Mucosa of descending colon (tissue), 3 donors: ENCODE measurements around the gene FAM76A. TPM values are rescaled to one million over a fixed set of nuclear protein-coding genes. Genes with fewer than 3 reads are reported as not detected.

Source experiments
- ATAC-seq: fragments of 200-7000 bp; cut with Tn5 transposase; one replicate; pipeline ENCODE4 v1.9.1; 2020; ENCODE audit warnings: mild to moderate bottlenecking, moderate library complexity
- DNase-seq, 3 donors: peaks; one replicate each; pipeline ENCODE4 v3.0.0-alpha.2; 2020
- H3K36me3 ChIP-seq: fragments of 200-600 bp; one replicate; pipeline ENCODE4 v1.8.0; 2021; ENCODE audit warnings: low read depth, mild to moderate bottlenecking
- H3K4me1 ChIP-seq: fragments of 200-600 bp; one replicate; pipeline ENCODE4 v1.8.0; 2021; ENCODE audit warnings: low read depth, mild to moderate bottlenecking
- H3K4me3 ChIP-seq: fragments of 200-600 bp; one replicate; pipeline ENCODE4 v1.8.0; 2021; ENCODE audit warnings: mild to moderate bottlenecking
- H3K9me3 ChIP-seq: fragments of 200-600 bp; one replicate; pipeline ENCODE4 v1.8.0; 2021; ENCODE audit warnings: mild to moderate bottlenecking
- CTCF ChIP-seq: fragments of 200-600 bp; IDR thresholded peaks from one replicate; pipeline ENCODE4 v1.8.0; 2022; ENCODE audit warnings: antibody characterized with exemption, mild to moderate bottlenecking
- intact Hi-C, 2 donors: fragments of 100-400 bp; cut with DNase I in 1 of 2; cut with micrococcal nuclease in 1 of 2; formaldehyde crosslinking; loops; one replicate each; pipeline versions ENCODE4 v1.11.0 to v1.11.1; 2022; cut with DNase I, micrococcal nuclease
- total RNA-seq, 3 donors: library from RNA; stranded (reverse); fragmentation: NEBNext Ultra II Directional in 2 of 3; extraction: Animal tissue kit (Norgen Biotek cat#: 25700) in 2 of 3; gene quantifications; one replicate each; pipeline versions ENCODE4 v1.2.1 to v1.2.4, GENCODE V29; 2021 to 2023
- donor health status: DM: no; HTN: no; CAD: no; lungs with moderate emphysema.
- donor health status: DM: no; HTN: no; CAD: no.
- donor health status: DM: no; HTN: yes; CAD: no.

Gene FAM76A
- total RNA-seq, 3 donors from 2014 or later, result 10.6 to 17.5 (median 14.0) TPM

GRCh38 chr1:27716262-27716895 lies 9.4 kb upstream of the FAM76A start:
- intact Hi-C loops, result no loop called here
- no peak for TF ChIP-seq CTCF
- no peak for DNase-seq
- Histone ChIP-seq H3K4me1 (no peaks in the 10 kb centered on the region), H3K9me3 (peaks cover 10% of the 10 kb centered on the region), H3K36me3 (no peaks in the 10 kb centered on the region), H3K4me3 (no peak overlapping the region)
- ATAC-seq, result no peak

- TF ChIP-seq CTCF, result no peak
- Histone ChIP-seq H3K36me3 (no peaks in the 10 kb centered on the region), H3K4me3 (no peak overlapping the region), H3K4me1 (no peaks in the 10 kb centered on the region), H3K9me3 (peaks cover 10% of the 10 kb centered on the region)
- intact Hi-C loops, result no loop called here
- ATAC-seq (no peak), DNase-seq (no peak)
These were observed 6.2 kb upstream of the FAM76A start for GRCh38 chr1:27719286-27720251.

- Histone ChIP-seq H3K36me3 (peaks cover 6% of the 10 kb centered on the region), H3K9me3 (no peaks in the 10 kb centered on the region), H3K4me1 (peaks cover 11% of the 10 kb centered on the region), H3K4me3 (no peak overlapping the region)
- TF ChIP-seq CTCF, result no peak
- ATAC-seq (no peak), DNase-seq (peak; percentile 29 to 58 (median 46))
- intact Hi-C loops, result no loop called here
These were observed 794 bp upstream of the FAM76A start for GRCh38 chr1:27724961-27725373.

GRCh38 chr1:27726173-27727044 lies 648 bp downstream of the FAM76A start:
- DNase-seq, result peak in 2 of 3 donors; percentile 51 to 79
- H3K4me1 ChIP-seq, result peaks cover 11% of the 10 kb centered on the region
- no peak for TF ChIP-seq CTCF
- H3K36me3 ChIP-seq, result peaks cover 6% of the 10 kb centered on the region
- intact Hi-C loops, result no loop called here
- no peaks in the 10 kb centered on the region for H3K9me3 ChIP-seq
- ATAC-seq, result no peak
- H3K4me3 ChIP-seq, result peak overlapping the region; percentile 92

- no peak for DNase-seq
- no peak for TF ChIP-seq CTCF
These were observed 1.4 kb downstream of the FAM76A start for GRCh38 chr1:27727126-27727525.

More at GRCh38 chr1:27727126-27727525, 1.4 kb downstream of the FAM76A start:
- intact Hi-C loops, result no loop called here
- no peak overlapping the region for H3K4me3 ChIP-seq
- no peaks in the 10 kb centered on the region for H3K9me3 ChIP-seq
- H3K36me3 ChIP-seq, result peaks cover 6% of the 10 kb centered on the region
- H3K4me1 ChIP-seq, result peaks cover 11% of the 10 kb centered on the region
- ATAC-seq, result no peak
